Activated CD8-positive, alpha-beta T cell treated with anti-CD3 and anti-CD28 coated beads for 36 hours (primary cell): ENCODE measurements around the gene MYLIP. TPM values are rescaled to one million over a fixed set of nuclear protein-coding genes. Genes with fewer than 3 reads are reported as not detected.

Experiments used
- ATAC-seq: fragments of 200-7000 bp; cut with Tn5 transposase; one replicate; pipeline ENCODE4 v1.10.0; 2021; ENCODE audit warnings: mild to moderate bottlenecking, moderate library complexity
- CTCF ChIA-PET: fragments of 350-600 bp; sonication (Branson Sonifier 250); formaldehyde crosslinking; loops from one replicate; lab custom pipeline; 2021; ENCODE audit warnings: antibody characterized with exemption; lab: Charles Lee
- POLR2A ChIA-PET: fragments of 350-600 bp; sonication (Branson Sonifier 250); formaldehyde crosslinking; loops from one replicate; lab custom pipeline; 2021; ENCODE audit warnings: antibody characterized with exemption; lab: Charles Lee
- DNase-seq: peaks from one replicate; pipeline ENCODE4 v3.0.0-alpha.2; 2020
- H3K27ac Mint-ChIP-seq: one replicate; pipeline ENCODE4 v1.8.0; 2021; ENCODE audit warnings: mild to moderate bottlenecking, mixed read lengths
- H3K27me3 Mint-ChIP-seq: one replicate; pipeline ENCODE4 v1.8.0; 2021; ENCODE audit warnings: mixed read lengths
- H3K36me3 Mint-ChIP-seq: one replicate; pipeline ENCODE4 v1.8.0; 2021; ENCODE audit warnings: low read depth, mixed read lengths
- H3K4me1 Mint-ChIP-seq: one replicate; pipeline ENCODE4 v1.8.0; 2021; ENCODE audit warnings: low read depth, mixed read lengths
- H3K4me3 Mint-ChIP-seq: one replicate; pipeline ENCODE4 v1.8.0; 2021; ENCODE audit warnings: mild to moderate bottlenecking, moderate library complexity, mixed read lengths
- H3K9me3 Mint-ChIP-seq: one replicate; pipeline ENCODE4 v1.8.0; 2021; ENCODE audit warnings: mixed read lengths
- intact Hi-C: fragments of 100-400 bp; cut with micrococcal nuclease; formaldehyde crosslinking; loops from one replicate; pipeline ENCODE4 v1.10.0; 2022
- microRNA-seq: library from miRNA; unstranded; fragments of <30 nt; microRNA quantifications from one replicate; pipeline ENCODE4 v1.2.0, GENCODE V29; 2022; ENCODE audit warnings: borderline microRNAs expressed, borderline replicate concordance
- total RNA-seq, 2 experiments: library from RNA; stranded (reverse); gene quantifications; one replicate each; pipeline ENCODE4 v1.2.3, GENCODE V29; 2021
- TF ChIP-seq, protein P1 (sequence below): fragments of 200-600 bp; IDR thresholded peaks from one replicate; pipeline ENCODE4 v1.8.0; 2022; ENCODE audit warnings: antibody characterized with exemption, mild to moderate bottlenecking

The MYLIP gene
- total RNA-seq, 2 experiments from 2014 or later, result 7.7 to 8.1 TPM

DNA sequence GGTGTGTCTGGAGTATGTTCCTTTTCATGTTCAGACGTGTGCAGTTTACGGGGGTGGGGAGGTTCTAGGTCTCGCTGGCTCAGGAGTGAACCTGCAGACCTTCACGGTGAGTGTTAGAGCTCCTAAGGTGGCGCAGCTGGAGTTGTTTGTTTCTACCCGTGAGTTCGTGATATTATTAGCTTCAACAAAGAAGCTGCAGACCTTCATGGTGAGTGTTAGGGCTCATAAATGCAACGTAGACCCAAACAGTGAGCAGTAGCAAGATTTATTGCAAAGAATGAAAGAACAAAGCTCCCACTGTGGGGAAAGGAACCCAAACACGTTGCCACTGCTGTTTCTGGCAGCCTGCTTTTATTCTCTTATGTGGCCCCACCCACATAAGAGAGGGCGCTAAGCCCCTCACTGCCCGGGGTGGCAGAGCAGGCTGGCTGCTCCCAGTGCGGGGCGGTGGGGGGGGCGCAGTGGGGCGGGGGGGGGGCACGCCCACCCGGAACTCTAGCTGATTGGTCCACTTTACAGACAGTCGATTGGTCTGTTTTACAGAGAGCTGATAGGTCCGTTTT, 68.2 kb downstream of the MYLIP start:
- Mint-ChIP-seq H3K36me3 (no peaks in the 10 kb centered on the region), H3K27me3 (peaks cover 9% of the 10 kb centered on the region), H3K4me1 (no peaks in the 10 kb centered on the region), H3K27ac (no peak overlapping the region), H3K9me3 (no peaks in the 10 kb centered on the region), H3K4me3 (no peak overlapping the region)
- TF ChIP-seq, protein P1, sequence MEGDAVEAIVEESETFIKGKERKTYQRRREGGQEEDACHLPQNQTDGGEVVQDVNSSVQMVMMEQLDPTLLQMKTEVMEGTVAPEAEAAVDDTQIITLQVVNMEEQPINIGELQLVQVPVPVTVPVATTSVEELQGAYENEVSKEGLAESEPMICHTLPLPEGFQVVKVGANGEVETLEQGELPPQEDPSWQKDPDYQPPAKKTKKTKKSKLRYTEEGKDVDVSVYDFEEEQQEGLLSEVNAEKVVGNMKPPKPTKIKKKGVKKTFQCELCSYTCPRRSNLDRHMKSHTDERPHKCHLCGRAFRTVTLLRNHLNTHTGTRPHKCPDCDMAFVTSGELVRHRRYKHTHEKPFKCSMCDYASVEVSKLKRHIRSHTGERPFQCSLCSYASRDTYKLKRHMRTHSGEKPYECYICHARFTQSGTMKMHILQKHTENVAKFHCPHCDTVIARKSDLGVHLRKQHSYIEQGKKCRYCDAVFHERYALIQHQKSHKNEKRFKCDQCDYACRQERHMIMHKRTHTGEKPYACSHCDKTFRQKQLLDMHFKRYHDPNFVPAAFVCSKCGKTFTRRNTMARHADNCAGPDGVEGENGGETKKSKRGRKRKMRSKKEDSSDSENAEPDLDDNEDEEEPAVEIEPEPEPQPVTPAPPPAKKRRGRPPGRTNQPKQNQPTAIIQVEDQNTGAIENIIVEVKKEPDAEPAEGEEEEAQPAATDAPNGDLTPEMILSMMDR, result no peak
- DNase-seq, result no peak
- POLR2A ChIA-PET, result no interaction called here
- ATAC-seq, result no peak
- intact Hi-C loops, result no loop called here
- CTCF ChIA-PET, result interaction anchor here (0.7 to 3.5 kb wide), 4 partner anchors 9 to 505 kb away, joined by 3 to 11 read pairs (median 4); no protein-coding TSS in a partner anchor

Small RNAs within 50 kb of the gene (microRNA-seq; reads per million reads assigned to microRNA genes)
- 1.2 reads per million for gene MIR4639

Other genes with a start within 250 kb of the MYLIP start
- gene GMPR, start 109.5 kb downstream of the MYLIP start, total RNA-seq, result under 1 TPM; 0.31 to 0.65 TPM